ENCODE results near the gene EFEMP1. TPM values are rescaled to one million over a fixed set of nuclear protein-coding genes. Genes with fewer than 3 reads are reported as not detected.

Gene EFEMP1
- total RNA-seq, 1 experiment from 2014 or later: 0.15 TPM

GRCh38 chr2:55887351-55887750 is 36.2 kb downstream of the EFEMP1 start:
- Histone ChIP-seq H3K27ac (ENCODE audit: low read depth, low read length, poor library complexity, severe bottlenecking) (peak overlapping the region; percentile 44), H3K27me3 (replicated peaks; ENCODE audit: insufficient read depth, low read depth, low read length, poor library complexity) (no peaks in the 10 kb centered on the region), H3K4me3 (ENCODE audit: low read depth, low read length, poor library complexity, severe bottlenecking) (no peak overlapping the region), H3K4me1 (ENCODE audit: insufficient read depth, low read length, poor library complexity, severe bottlenecking) (peaks cover 66% of the 10 kb centered on the region), H3K36me3 (ENCODE audit: insufficient read depth, low read length, poor library complexity, severe bottlenecking) (no peaks in the 10 kb centered on the region), H3K9me3 (ENCODE audit: low read depth, low read length, poor library complexity, severe bottlenecking) (no peaks in the 10 kb centered on the region)
- ChIA-PET POLR2A (ENCODE audit: low non-redundant PET) (interaction anchor here (0.7 kb wide), 1 partner anchor 1570 kb away, joined by 22 read pairs; no protein-coding TSS in a partner anchor), CTCF (interaction anchor here (0.7 kb wide), 1 partner anchor 705 kb away, joined by 3 read pairs; no protein-coding TSS in a partner anchor)
- TF ChIP-seq EZH2 (IDR thresholded peaks at IDR 0.05; ENCODE audit: borderline replicate concordance, low read depth, low read length, poor library complexity, severe bottlenecking) (no peak), CTCF (conservative IDR thresholded peaks at IDR 0.05; ENCODE audit: low read depth, low read length) (no peak)
- intact Hi-C loops (cut with micrococcal nuclease; ENCODE audit: unreplicated experiment): no loop called here
- no TSS peak for BruUV-seq (replicated peaks)
- no peak for DNase-seq (ENCODE audit: low spot score)

GRCh38 chr2:55885944-55886281 is 37.7 kb downstream of the EFEMP1 start:
- intact Hi-C loops (cut with micrococcal nuclease; ENCODE audit: unreplicated experiment): no loop called here
- Histone ChIP-seq H3K36me3 (ENCODE audit: insufficient read depth, low read length, poor library complexity, severe bottlenecking) (no peaks in the 10 kb centered on the region), H3K9me3 (ENCODE audit: low read depth, low read length, poor library complexity, severe bottlenecking) (no peaks in the 10 kb centered on the region), H3K27ac (ENCODE audit: low read depth, low read length, poor library complexity, severe bottlenecking) (peak overlapping the region; percentile 55), H3K27me3 (replicated peaks; ENCODE audit: insufficient read depth, low read depth, low read length, poor library complexity) (no peaks in the 10 kb centered on the region), H3K4me1 (ENCODE audit: insufficient read depth, low read length, poor library complexity, severe bottlenecking) (peaks cover 56% of the 10 kb centered on the region), H3K4me3 (ENCODE audit: low read depth, low read length, poor library complexity, severe bottlenecking) (no peak overlapping the region)
- no TSS peak for BruUV-seq (replicated peaks)
- ChIA-PET POLR2A (ENCODE audit: low non-redundant PET) (no interaction called here), CTCF (no interaction called here)
- DNase-seq (ENCODE audit: low spot score): no peak
- no peak for TF ChIP-seq EZH2 (IDR thresholded peaks at IDR 0.05; ENCODE audit: borderline replicate concordance, low read depth, low read length, poor library complexity, severe bottlenecking)
- no peak for TF ChIP-seq CTCF (conservative IDR thresholded peaks at IDR 0.05; ENCODE audit: low read depth, low read length)

- H3K4me3 ChIP-seq (ENCODE audit: low read depth, low read length, poor library complexity, severe bottlenecking): no peak overlapping the region
- DNase-seq (ENCODE audit: low spot score): peak; percentile 82
- no TSS peak for BruUV-seq (replicated peaks)
- no peak for TF ChIP-seq CTCF (conservative IDR thresholded peaks at IDR 0.05; ENCODE audit: low read depth, low read length)
- TF ChIP-seq EZH2 (IDR thresholded peaks at IDR 0.05; ENCODE audit: borderline replicate concordance, low read depth, low read length, poor library complexity, severe bottlenecking): no peak
- H3K36me3 ChIP-seq (ENCODE audit: insufficient read depth, low read length, poor library complexity, severe bottlenecking): no peaks in the 10 kb centered on the region
- CTCF ChIA-PET: no interaction called here
- no peaks in the 10 kb centered on the region for H3K9me3 ChIP-seq (ENCODE audit: low read depth, low read length, poor library complexity, severe bottlenecking)
- POLR2A ChIA-PET (ENCODE audit: low non-redundant PET): no interaction called here
- H3K27me3 ChIP-seq (replicated peaks; ENCODE audit: insufficient read depth, low read depth, low read length, poor library complexity): no peaks in the 10 kb centered on the region
- intact Hi-C loops (cut with micrococcal nuclease; ENCODE audit: unreplicated experiment): no loop called here
- peak overlapping the region; percentile 55 for H3K27ac ChIP-seq (ENCODE audit: low read depth, low read length, poor library complexity, severe bottlenecking)
- peaks cover 50% of the 10 kb centered on the region for H3K4me1 ChIP-seq (ENCODE audit: insufficient read depth, low read length, poor library complexity, severe bottlenecking)
Measured at GRCh38 chr2:55885127-55885943, 38.2 kb downstream of the EFEMP1 start.

Data from A673 (cell line).